WTC11 (cell line): ENCODE measurements around the gene STAT6. TPM values are rescaled to one million over a fixed set of nuclear protein-coding genes. Genes with fewer than 3 reads are reported as not detected.

ENCODE experiments used
- ATAC-seq: fragments of 200-7000 bp; cut with Tn5 transposase; 2 replicates; pipeline ENCODE4 v1.10.0; 2021; ENCODE audit warnings: mild to moderate bottlenecking, moderate library complexity
- CTCF ChIA-PET: fragments of 300-600 bp; sonication (Branson Sonifier 250); formaldehyde crosslinking; loops from one replicate; lab custom pipeline; 2021; ENCODE audit warnings: antibody characterized with exemption; lab: Charles Lee
- POLR2A ChIA-PET: fragments of 350-600 bp; sonication (Branson Sonifier 250); formaldehyde crosslinking; loops from one replicate; lab custom pipeline; 2021; ENCODE audit warnings: antibody characterized with exemption; lab: Charles Lee
- DNase-seq: peaks from one replicate; pipeline ENCODE4 v3.0.0; 2021; ENCODE audit warnings: low spot score
- H3K27ac Mint-ChIP-seq: 2 replicates; pipeline ENCODE4 v1.8.0; 2021; ENCODE audit warnings: mixed read lengths
- H3K27me3 Mint-ChIP-seq: 2 replicates; pipeline ENCODE4 v1.8.0; 2021; ENCODE audit warnings: low read depth, mild to moderate bottlenecking, moderate library complexity, mixed read lengths
- H3K36me3 Mint-ChIP-seq: 2 replicates; pipeline ENCODE4 v1.8.0; 2021; ENCODE audit warnings: mixed read lengths
- H3K4me1 Mint-ChIP-seq: 2 replicates; pipeline ENCODE4 v1.8.0; 2022; ENCODE audit warnings: mixed read lengths
- H3K4me3 Mint-ChIP-seq: 2 replicates; pipeline ENCODE4 v1.8.0; 2021; ENCODE audit warnings: mild to moderate bottlenecking, moderate library complexity, mixed read lengths
- H3K9me3 Mint-ChIP-seq: 2 replicates; pipeline ENCODE4 v1.8.0; 2021; ENCODE audit warnings: mixed read lengths
- ATF1 ChIP-seq: sonication (generic); formaldehyde crosslinking; IDR thresholded peaks from 2 replicates; pipeline ENCODE4 v1.8.1; 2023; ENCODE audit warnings: mild to moderate bottlenecking, moderate library complexity, missing genetic modification reagents
- CREB1 ChIP-seq: sonication (generic); formaldehyde crosslinking; IDR thresholded peaks from 2 replicates; pipeline ENCODE4 v1.8.0; 2023; ENCODE audit warnings: mild to moderate bottlenecking, missing genetic modification reagents
- EMX1 ChIP-seq: fragments of 250-450 bp; sonication (Bioruptor Pico); IDR thresholded peaks from 2 replicates; pipeline ENCODE4 v1.8.0; 2021; ENCODE audit warnings: mild to moderate bottlenecking
- FOXJ3 ChIP-seq: sonication (generic); formaldehyde crosslinking; IDR thresholded peaks from 2 replicates; pipeline ENCODE4 v1.9.0; 2021; ENCODE audit warnings: missing genetic modification reagents, mild to moderate bottlenecking, borderline replicate concordance
- FOXK1 ChIP-seq: sonication (generic); formaldehyde crosslinking; IDR thresholded peaks from 2 replicates; pipeline ENCODE4 v1.8.0; 2022; ENCODE audit warnings: mild to moderate bottlenecking, moderate library complexity, missing genetic modification reagents
- NFE2L1 ChIP-seq: sonication (generic); formaldehyde crosslinking; IDR thresholded peaks from 2 replicates; pipeline ENCODE4 v1.8.1; 2023; ENCODE audit warnings: missing genetic modification reagents
- TEAD1 ChIP-seq: sonication (generic); formaldehyde crosslinking; IDR thresholded peaks from 2 replicates; pipeline ENCODE4 v1.8.0; 2022; ENCODE audit warnings: mild to moderate bottlenecking, missing genetic modification reagents
- ZBTB21 ChIP-seq: sonication (generic); formaldehyde crosslinking; IDR thresholded peaks from 2 replicates; pipeline ENCODE4 v1.8.1; 2023; ENCODE audit warnings: mild to moderate bottlenecking, missing genetic modification reagents, borderline replicate concordance
- ZNF219 ChIP-seq: sonication (generic); formaldehyde crosslinking; IDR thresholded peaks from 2 replicates; pipeline ENCODE4 v1.8.0; 2023; ENCODE audit warnings: missing genetic modification reagents, mild to moderate bottlenecking, borderline replicate concordance
- ZNF232 ChIP-seq: sonication (generic); formaldehyde crosslinking; IDR thresholded peaks from 2 replicates; pipeline ENCODE4 v1.8.0; 2022; ENCODE audit warnings: mild to moderate bottlenecking, missing genetic modification reagents
- ZNF317 ChIP-seq: sonication (generic); formaldehyde crosslinking; IDR thresholded peaks from 2 replicates; pipeline ENCODE4 v1.8.1; 2023; ENCODE audit warnings: low read depth, mild to moderate bottlenecking, moderate library complexity, missing genetic modification reagents, borderline replicate concordance
- ZNF671 ChIP-seq: fragments of 250-450 bp; sonication (Bioruptor Pico); IDR thresholded peaks from 2 replicates; pipeline ENCODE4 v1.8.0; 2021; ENCODE audit warnings: mild to moderate bottlenecking
- total RNA-seq: library from RNA; stranded (reverse); gene quantifications from 3 replicates; pipeline ENCODE4 v1.2.3, GENCODE V29; 2021
- TF ChIP-seq, protein P1 (sequence below): sonication (generic); formaldehyde crosslinking; IDR thresholded peaks from 2 replicates; pipeline ENCODE4 v1.8.0; 2022; ENCODE audit warnings: mild to moderate bottlenecking, missing genetic modification reagents
- TF ChIP-seq, protein P2 (sequence below): sonication (generic); formaldehyde crosslinking; IDR thresholded peaks from 2 replicates; pipeline ENCODE4 v1.8.1; 2022; ENCODE audit warnings: low read depth, missing genetic modification reagents, borderline replicate concordance
- TF ChIP-seq, protein P3 (sequence below): sonication (generic); formaldehyde crosslinking; IDR thresholded peaks from 2 replicates; pipeline ENCODE4 v1.8.0; 2023; ENCODE audit warnings: missing genetic modification reagents
- TF ChIP-seq, protein P4 (sequence below): sonication (generic); formaldehyde crosslinking; IDR thresholded peaks from 2 replicates; pipeline ENCODE4 v1.8.0; 2022; ENCODE audit warnings: missing genetic modification reagents
- TF ChIP-seq, protein P5 (sequence below): sonication (generic); formaldehyde crosslinking; IDR thresholded peaks from 2 replicates; pipeline ENCODE4 v1.8.1; 2023; ENCODE audit warnings: mild to moderate bottlenecking, missing genetic modification reagents
- TF ChIP-seq, protein P6 (sequence below): sonication (generic); formaldehyde crosslinking; IDR thresholded peaks from 2 replicates; pipeline ENCODE4 v1.8.1; 2022; ENCODE audit warnings: low read depth, mild to moderate bottlenecking, moderate library complexity, missing genetic modification reagents, borderline replicate concordance
- TF ChIP-seq, protein P7 (sequence below): sonication (generic); formaldehyde crosslinking; IDR thresholded peaks from 2 replicates; pipeline ENCODE4 v1.8.0; 2022; ENCODE audit warnings: mild to moderate bottlenecking, missing genetic modification reagents

The STAT6 gene
- total RNA-seq, 1 experiment from 2014 or later, result 47.0 TPM

DNA sequence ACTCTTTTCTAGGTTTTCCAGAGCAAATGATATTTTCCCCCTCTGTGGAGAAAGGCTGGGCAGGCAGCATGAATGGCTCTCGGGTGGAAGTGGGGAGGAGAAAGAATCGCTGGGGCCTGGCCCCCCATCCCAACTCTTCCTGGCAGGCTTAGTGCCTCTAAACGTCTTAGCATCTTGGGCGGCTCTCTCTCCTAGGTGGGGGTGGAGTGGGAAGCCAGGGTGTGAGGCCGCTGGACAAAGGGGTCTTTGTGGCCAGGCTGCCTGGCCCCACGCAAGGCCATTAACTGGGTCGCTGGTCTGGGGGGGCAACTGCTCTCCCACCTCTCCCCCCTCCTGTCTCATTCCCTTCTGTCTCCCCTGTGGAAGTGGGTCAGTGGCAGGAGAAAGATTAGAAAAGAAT is 31.6 kb upstream of the STAT6 start:
- no peak overlapping the region for H3K27ac Mint-ChIP-seq
- peaks cover 4% of the 10 kb centered on the region for H3K4me1 Mint-ChIP-seq
- CTCF ChIA-PET, result no interaction called here
- no peak for ATAC-seq
- DNase-seq, result no peak
- no peak overlapping the region for H3K4me3 Mint-ChIP-seq
- POLR2A ChIA-PET, result interaction anchor here (1.0 kb wide), 1 partner anchor 15 kb away, joined by 3 read pairs; the partner anchor contains the start of gene LRP1
- peaks cover 72% of the 10 kb centered on the region for H3K36me3 Mint-ChIP-seq
- no peaks in the 10 kb centered on the region for H3K9me3 Mint-ChIP-seq
- no peaks in the 10 kb centered on the region for H3K27me3 Mint-ChIP-seq
- TF ChIP-seq, protein P1, sequence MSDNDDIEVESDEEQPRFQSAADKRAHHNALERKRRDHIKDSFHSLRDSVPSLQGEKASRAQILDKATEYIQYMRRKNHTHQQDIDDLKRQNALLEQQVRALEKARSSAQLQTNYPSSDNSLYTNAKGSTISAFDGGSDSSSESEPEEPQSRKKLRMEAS, result no peak
- no peak for TF ChIP-seq CREB1 (CRISPR knock-in tag)
- TF ChIP-seq ZNF232 (CRISPR knock-in tag), result no peak
- TF ChIP-seq, protein P2, sequence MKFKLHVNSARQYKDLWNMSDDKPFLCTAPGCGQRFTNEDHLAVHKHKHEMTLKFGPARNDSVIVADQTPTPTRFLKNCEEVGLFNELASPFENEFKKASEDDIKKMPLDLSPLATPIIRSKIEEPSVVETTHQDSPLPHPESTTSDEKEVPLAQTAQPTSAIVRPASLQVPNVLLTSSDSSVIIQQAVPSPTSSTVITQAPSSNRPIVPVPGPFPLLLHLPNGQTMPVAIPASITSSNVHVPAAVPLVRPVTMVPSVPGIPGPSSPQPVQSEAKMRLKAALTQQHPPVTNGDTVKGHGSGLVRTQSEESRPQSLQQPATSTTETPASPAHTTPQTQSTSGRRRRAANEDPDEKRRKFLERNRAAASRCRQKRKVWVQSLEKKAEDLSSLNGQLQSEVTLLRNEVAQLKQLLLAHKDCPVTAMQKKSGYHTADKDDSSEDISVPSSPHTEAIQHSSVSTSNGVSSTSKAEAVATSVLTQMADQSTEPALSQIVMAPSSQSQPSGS (CRISPR knock-in tag), result no peak
- TF ChIP-seq, all 79 proteins: peak for 0

DNA sequence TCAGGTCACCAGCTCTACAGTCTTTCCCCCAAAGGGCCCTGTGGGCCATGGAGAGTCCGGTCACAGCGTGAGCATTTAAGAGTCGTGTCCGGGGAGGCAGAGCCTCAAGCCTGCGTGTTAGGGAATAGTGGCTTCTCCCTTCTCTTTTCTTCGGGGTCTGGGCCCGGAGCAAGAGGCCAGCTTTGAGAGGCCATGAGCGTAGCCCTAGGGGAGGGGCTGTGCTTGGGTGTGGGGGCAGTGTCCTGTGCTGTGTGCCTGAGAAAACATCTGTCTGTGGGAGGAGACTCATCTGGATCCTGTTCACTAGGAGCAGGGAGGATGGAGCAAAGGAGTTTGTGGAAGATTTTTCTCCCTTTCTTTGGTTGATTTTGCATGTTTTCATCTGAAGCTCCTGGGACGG is 31.0 kb upstream of the STAT6 start:
- DNase-seq, result no peak
- TF ChIP-seq, protein P3, sequence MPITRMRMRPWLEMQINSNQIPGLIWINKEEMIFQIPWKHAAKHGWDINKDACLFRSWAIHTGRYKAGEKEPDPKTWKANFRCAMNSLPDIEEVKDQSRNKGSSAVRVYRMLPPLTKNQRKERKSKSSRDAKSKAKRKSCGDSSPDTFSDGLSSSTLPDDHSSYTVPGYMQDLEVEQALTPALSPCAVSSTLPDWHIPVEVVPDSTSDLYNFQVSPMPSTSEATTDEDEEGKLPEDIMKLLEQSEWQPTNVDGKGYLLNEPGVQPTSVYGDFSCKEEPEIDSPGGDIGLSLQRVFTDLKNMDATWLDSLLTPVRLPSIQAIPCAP (CRISPR knock-in tag), result no peak
- TF ChIP-seq, protein P4, sequence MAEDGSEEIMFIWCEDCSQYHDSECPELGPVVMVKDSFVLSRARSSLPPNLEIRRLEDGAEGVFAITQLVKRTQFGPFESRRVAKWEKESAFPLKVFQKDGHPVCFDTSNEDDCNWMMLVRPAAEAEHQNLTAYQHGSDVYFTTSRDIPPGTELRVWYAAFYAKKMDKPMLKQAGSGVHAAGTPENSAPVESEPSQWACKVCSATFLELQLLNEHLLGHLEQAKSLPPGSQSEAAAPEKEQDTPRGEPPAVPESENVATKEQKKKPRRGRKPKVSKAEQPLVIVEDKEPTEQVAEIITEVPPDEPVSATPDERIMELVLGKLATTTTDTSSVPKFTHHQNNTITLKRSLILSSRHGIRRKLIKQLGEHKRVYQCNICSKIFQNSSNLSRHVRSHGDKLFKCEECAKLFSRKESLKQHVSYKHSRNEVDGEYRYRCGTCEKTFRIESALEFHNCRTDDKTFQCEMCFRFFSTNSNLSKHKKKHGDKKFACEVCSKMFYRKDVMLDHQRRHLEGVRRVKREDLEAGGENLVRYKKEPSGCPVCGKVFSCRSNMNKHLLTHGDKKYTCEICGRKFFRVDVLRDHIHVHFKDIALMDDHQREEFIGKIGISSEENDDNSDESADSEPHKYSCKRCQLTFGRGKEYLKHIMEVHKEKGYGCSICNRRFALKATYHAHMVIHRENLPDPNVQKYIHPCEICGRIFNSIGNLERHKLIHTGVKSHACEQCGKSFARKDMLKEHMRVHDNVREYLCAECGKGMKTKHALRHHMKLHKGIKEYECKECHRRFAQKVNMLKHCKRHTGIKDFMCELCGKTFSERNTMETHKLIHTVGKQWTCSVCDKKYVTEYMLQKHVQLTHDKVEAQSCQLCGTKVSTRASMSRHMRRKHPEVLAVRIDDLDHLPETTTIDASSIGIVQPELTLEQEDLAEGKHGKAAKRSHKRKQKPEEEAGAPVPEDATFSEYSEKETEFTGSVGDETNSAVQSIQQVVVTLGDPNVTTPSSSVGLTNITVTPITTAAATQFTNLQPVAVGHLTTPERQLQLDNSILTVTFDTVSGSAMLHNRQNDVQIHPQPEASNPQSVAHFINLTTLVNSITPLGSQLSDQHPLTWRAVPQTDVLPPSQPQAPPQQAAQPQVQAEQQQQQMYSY, result no peak
- TF ChIP-seq ZNF671 (no peak), FOXJ3 (CRISPR knock-in tag) (no peak), ZNF317 (CRISPR knock-in tag) (no peak), EMX1 (CRISPR knock-in tag) (no peak), NFE2L1 (CRISPR knock-in tag) (no peak), FOXK1 (no peak), ATF1 (no peak), ZBTB21 (CRISPR knock-in tag) (no peak), ZNF219 (CRISPR knock-in tag) (no peak), TEAD1 (CRISPR knock-in tag) (no peak)
- TF ChIP-seq, protein P5, sequence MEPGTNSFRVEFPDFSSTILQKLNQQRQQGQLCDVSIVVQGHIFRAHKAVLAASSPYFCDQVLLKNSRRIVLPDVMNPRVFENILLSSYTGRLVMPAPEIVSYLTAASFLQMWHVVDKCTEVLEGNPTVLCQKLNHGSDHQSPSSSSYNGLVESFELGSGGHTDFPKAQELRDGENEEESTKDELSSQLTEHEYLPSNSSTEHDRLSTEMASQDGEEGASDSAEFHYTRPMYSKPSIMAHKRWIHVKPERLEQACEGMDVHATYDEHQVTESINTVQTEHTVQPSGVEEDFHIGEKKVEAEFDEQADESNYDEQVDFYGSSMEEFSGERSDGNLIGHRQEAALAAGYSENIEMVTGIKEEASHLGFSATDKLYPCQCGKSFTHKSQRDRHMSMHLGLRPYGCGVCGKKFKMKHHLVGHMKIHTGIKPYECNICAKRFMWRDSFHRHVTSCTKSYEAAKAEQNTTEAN (CRISPR knock-in tag), result no peak
- TF ChIP-seq, protein P6, sequence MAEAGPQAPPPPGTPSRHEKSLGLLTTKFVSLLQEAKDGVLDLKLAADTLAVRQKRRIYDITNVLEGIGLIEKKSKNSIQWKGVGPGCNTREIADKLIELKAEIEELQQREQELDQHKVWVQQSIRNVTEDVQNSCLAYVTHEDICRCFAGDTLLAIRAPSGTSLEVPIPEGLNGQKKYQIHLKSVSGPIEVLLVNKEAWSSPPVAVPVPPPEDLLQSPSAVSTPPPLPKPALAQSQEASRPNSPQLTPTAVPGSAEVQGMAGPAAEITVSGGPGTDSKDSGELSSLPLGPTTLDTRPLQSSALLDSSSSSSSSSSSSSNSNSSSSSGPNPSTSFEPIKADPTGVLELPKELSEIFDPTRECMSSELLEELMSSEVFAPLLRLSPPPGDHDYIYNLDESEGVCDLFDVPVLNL (CRISPR knock-in tag), result no peak
- TF ChIP-seq, protein P7, sequence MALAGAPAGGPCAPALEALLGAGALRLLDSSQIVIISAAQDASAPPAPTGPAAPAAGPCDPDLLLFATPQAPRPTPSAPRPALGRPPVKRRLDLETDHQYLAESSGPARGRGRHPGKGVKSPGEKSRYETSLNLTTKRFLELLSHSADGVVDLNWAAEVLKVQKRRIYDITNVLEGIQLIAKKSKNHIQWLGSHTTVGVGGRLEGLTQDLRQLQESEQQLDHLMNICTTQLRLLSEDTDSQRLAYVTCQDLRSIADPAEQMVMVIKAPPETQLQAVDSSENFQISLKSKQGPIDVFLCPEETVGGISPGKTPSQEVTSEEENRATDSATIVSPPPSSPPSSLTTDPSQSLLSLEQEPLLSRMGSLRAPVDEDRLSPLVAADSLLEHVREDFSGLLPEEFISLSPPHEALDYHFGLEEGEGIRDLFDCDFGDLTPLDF (CRISPR knock-in tag), result no peak
- TF ChIP-seq, all 79 proteins: peak for 0
- POLR2A ChIA-PET, result interaction anchor here (1.0 kb wide), 1 partner anchor 14 kb away, joined by 3 read pairs; the partner anchor contains the start of gene LRP1
- no peak overlapping the region for H3K4me3 Mint-ChIP-seq
- no peaks in the 10 kb centered on the region for H3K27me3 Mint-ChIP-seq
- no peaks in the 10 kb centered on the region for H3K9me3 Mint-ChIP-seq
- no peak for ATAC-seq
- H3K36me3 Mint-ChIP-seq, result peaks cover 72% of the 10 kb centered on the region
- CTCF ChIA-PET, result interaction anchor here (1.0 to 1.8 kb wide), 4 partner anchors 14 to 41 kb away, joined by 4 to 9 read pairs (median 4); partner anchors contain the start of gene LRP1
- peaks cover under 1% of the 10 kb centered on the region; the same call in 1 of the 2 replicates for H3K4me1 Mint-ChIP-seq
- no peak overlapping the region for H3K27ac Mint-ChIP-seq
